Suprapubic skin (tissue), 4 donors: ENCODE measurements around the gene ZNHIT1. TPM values are rescaled to one million over a fixed set of nuclear protein-coding genes. Genes with fewer than 3 reads are reported as not detected.
A peak's percentile ranks its signal among the peaks of the same experiment; 100 is the strongest.
"Not testable (repeated sequence)": the region's sequence is repeated elsewhere in the genome, so short reads cannot be mapped to it uniquely, and the experiment has no call there.

Experiments used
- DNase-seq, 2 donors: peaks; one replicate each; pipeline ENCODE4 v3.0.0-alpha.2; 2019; ENCODE audit warnings: low spot score in 2 of 2
- H3K27ac ChIP-seq: fragments of 200-600 bp; sonication (generic); one replicate; pipeline ENCODE4 v1.5.1; 2019
- H3K27me3 ChIP-seq: fragments of 200-600 bp; sonication (generic); one replicate; pipeline ENCODE4 v1.5.1; 2019
- H3K36me3 ChIP-seq: fragments of 200-600 bp; sonication (generic); one replicate; pipeline ENCODE4 v1.5.1; 2019
- H3K4me1 ChIP-seq: fragments of 200-600 bp; sonication (generic); one replicate; pipeline ENCODE4 v1.5.1; 2019
- H3K4me3 ChIP-seq: fragments of 200-600 bp; sonication (generic); one replicate; pipeline ENCODE4 v1.5.1; 2019; ENCODE audit warnings: mild to moderate bottlenecking
- H3K9me3 ChIP-seq: fragments of 200-600 bp; sonication (generic); one replicate; pipeline ENCODE4 v1.5.1; 2019
- EP300 ChIP-seq: sonication (generic); formaldehyde crosslinking; IDR thresholded peaks from one replicate; pipeline ENCODE4 v1.6.1; 2017; ENCODE audit warnings: antibody characterized with exemption
- POLR2A ChIP-seq, 2 donors: fragments of 450-650 bp; IDR thresholded peaks; one replicate each; pipeline ENCODE4 v1.6.1; 2017; ENCODE audit warnings: antibody characterized with exemption in 2 of 2, mild to moderate bottlenecking in 2 of 2, moderate library complexity in 2 of 2
- POLR2AphosphoS5 ChIP-seq, 3 donors: sonication (generic); formaldehyde crosslinking; IDR thresholded peaks; one replicate each; pipeline ENCODE4 v1.6.1; 2017; ENCODE audit warnings: antibody characterized with exemption in 3 of 3
- WGBS: methylation state at CpG from one replicate; pipeline ENCODE4 v1.1.5; 2018; 5-methylcytosine and 5-hydroxymethylcytosine counted together
- total RNA-seq, 4 donors: library from RNA; depleted of rRNA; stranded (reverse); fragments of >200 nt; gene quantifications; one replicate each; pipeline ENCODE4 v1.1.0, GENCODE V29; 2016
- TF ChIP-seq, protein P1 (sequence below), 2 donors: fragments of 200-600 bp in 1 of 2; fragments of 450-650 bp in 1 of 2; sonication (generic) in 1 of 2; IDR thresholded peaks; one replicate each; pipeline ENCODE4 v1.5.1; 2016 to 2019; ENCODE audit warnings: antibody characterized with exemption in 2 of 2, mild to moderate bottlenecking in 1 of 2, moderate library complexity in 1 of 2

ZNHIT1 gene
- total RNA-seq, 4 donors from 2014 or later, result 43.8 to 73.4 (median 66.9) TPM

DNA sequence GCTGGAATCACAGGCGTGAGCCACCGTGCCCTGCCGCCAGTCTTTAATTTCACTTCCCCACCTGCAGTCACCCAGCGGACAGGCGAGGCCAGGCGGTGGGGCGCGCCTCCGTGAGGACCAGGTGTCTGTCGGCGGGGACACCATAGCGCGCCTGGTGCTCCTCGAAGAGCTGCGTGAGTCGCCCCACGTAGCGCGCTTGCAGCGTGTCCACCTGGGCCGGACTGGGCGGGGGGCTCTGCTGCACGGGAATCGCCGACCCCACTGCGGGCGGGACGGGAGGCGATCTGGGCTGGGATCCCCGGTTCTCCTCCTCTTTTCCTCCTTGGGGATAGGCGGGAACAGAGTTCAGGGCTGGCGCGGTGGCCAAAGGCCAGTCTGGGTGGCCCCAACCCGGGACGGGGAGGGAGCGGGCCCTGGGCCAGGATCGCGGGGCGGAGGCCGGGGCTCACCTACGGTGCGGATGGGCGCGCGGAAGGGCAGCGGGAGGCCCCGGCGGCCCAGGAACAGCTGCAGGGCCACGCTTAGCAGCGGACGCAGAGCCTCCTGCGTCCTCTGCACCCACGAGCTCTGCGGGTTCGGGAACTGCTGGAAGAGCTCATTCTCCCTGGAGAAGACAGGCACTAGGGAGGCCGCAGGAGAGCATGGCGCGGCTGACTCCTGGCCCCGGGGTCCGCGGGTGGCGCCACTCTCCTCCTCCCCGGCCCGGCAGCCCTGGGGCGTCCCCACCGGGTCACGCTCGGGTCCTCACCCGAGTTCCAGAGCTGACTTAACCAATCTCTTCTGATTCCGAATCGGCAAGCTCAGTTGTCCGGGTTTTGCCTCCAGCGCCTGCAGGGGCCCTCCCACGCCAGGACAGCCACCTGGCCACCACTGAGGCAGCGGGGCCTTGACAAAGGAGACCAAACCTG is 16.0 kb upstream of the ZNHIT1 start:
- peaks cover 9% of the 10 kb centered on the region for H3K4me1 ChIP-seq
- H3K27me3 ChIP-seq, result peaks cover 55% of the 10 kb centered on the region
- TF ChIP-seq EP300, result no peak
- TF ChIP-seq POLR2A (IDR thresholded peaks at IDR 0.05), result no peak
- no peak for TF ChIP-seq POLR2AphosphoS5 (IDR thresholded peaks at IDR 0.05)
- TF ChIP-seq, protein P1, sequence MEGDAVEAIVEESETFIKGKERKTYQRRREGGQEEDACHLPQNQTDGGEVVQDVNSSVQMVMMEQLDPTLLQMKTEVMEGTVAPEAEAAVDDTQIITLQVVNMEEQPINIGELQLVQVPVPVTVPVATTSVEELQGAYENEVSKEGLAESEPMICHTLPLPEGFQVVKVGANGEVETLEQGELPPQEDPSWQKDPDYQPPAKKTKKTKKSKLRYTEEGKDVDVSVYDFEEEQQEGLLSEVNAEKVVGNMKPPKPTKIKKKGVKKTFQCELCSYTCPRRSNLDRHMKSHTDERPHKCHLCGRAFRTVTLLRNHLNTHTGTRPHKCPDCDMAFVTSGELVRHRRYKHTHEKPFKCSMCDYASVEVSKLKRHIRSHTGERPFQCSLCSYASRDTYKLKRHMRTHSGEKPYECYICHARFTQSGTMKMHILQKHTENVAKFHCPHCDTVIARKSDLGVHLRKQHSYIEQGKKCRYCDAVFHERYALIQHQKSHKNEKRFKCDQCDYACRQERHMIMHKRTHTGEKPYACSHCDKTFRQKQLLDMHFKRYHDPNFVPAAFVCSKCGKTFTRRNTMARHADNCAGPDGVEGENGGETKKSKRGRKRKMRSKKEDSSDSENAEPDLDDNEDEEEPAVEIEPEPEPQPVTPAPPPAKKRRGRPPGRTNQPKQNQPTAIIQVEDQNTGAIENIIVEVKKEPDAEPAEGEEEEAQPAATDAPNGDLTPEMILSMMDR (IDR thresholded peaks at IDR 0.05), result no peak
- H3K36me3 ChIP-seq, result peaks cover 11% of the 10 kb centered on the region
- H3K27ac ChIP-seq, result no peak overlapping the region
- 3% methylated on average over 13 of the region's 75 CpGs for WGBS
- no peak for DNase-seq
- peak overlapping the region; percentile 22 for H3K4me3 ChIP-seq
- no peaks in the 10 kb centered on the region for H3K9me3 ChIP-seq

DNA sequence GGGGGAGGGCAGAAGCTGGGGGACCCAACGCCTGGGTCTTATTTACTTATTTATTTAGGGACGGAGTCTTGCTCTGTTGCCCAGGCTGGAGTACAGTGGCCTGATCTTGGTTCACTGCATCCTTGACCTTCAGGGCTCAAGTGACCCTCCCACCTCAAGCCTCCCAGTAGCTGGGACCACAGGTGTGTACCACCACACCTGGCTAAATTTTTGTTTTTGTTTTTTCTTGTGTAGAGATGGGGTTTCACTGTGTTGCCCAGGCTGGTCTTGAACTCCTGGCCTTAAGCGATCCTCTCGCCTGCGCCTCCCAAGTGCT is 15.4 kb upstream of the ZNHIT1 start:
- TF ChIP-seq, protein P1 (IDR thresholded peaks at IDR 0.05), result no peak
- TF ChIP-seq POLR2A (IDR thresholded peaks at IDR 0.05), result no peak
- no peak for TF ChIP-seq POLR2AphosphoS5 (IDR thresholded peaks at IDR 0.05)
- no peak for TF ChIP-seq EP300
- no peak for DNase-seq
- no peak overlapping the region for H3K27ac ChIP-seq
- no peak overlapping the region for H3K4me3 ChIP-seq
- H3K36me3 ChIP-seq, result peaks cover 12% of the 10 kb centered on the region
- peaks cover 51% of the 10 kb centered on the region for H3K27me3 ChIP-seq
- H3K4me1 ChIP-seq, result peaks cover 9% of the 10 kb centered on the region
- 85% methylated on average over 5 of the region's 5 CpGs for WGBS
- no peaks in the 10 kb centered on the region for H3K9me3 ChIP-seq

DNA sequence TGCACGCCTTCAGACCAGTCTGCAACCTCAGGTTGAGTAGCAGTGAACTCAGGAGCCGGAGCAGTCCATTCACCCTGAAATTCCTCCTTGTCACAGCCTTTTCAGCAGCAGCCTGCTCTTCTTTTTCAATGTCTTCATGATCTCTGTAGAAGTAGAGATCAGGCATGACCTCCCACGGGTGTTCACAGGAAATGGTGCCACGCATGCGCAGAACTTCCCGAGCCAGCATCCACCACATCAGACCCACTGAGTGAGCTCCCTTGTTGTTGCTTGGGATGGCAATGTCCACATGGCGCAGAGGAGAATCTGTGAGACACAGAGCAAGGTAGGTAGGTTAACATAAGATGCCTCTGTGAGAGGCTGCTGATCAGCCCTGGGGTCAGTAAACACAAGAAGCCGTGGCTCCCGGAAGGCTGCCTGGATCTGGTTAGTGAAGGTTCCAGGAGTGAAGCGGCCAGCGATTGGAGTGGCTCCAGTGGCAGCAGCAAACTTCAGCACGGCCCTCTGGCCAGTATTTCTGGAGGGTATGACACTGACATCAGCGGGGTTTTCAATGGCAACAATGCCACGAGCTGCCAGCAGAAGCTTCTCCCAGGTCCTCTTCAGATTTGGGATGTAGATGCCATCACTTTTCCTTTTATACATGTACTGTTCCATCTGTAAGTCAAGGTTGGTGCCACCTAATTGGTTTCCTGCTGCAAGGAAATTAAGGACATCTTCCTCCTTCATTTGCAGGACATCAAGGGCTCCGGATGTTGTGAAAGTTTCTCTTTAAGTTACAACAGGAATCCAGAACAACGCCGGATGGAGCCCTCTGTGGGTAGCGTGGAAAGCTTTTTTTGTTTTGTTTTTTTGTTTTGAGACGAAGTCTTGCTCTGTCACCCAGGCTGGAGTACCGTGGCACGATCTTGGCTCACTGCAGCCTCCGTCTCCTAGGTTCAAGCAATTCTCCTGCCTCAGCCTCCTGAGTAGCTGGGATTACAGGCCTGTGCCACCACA is 13.9 kb upstream of the ZNHIT1 start:
- not testable (repeated sequence) for H3K9me3 ChIP-seq

DNA sequence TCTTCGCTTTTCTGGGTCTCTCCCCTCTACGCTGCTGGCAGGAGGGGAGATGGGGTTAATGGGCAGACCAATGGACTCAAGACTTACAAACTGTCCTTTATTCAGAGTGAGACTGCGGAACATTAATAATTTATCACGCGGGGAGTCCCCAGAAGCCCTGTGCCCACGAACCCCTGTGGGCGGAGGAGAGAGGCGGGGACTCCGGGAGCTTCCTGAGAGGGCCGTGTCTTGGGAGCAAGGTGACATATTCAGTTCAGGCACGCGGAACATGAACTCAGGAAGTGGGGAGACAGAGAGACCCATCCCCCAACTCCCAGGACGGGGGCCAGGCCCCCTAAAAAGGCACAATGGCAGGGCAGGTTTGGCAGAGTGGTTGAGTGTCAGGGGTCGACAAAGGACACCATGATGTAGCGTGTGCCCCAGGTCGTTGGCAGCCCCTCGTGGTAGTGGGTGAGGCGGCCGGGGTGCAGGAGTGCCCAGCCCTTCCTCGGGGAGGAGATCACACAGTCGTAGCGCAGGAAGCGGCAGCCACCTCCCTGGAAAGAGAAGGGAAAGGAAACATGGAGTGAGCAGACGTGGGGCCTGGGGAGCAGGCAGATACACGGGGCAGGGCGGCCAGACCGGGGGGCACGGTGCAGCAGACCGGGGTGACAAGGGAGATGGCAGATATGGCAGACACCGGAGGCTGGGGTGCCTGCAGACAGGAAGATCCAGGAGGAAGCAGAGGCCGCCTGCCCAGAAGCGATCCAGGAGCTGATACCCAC is 11.9 kb upstream of the ZNHIT1 start:
- H3K9me3 ChIP-seq, result no peaks in the 10 kb centered on the region
- H3K4me3 ChIP-seq, result no peak overlapping the region

More for the DNA sequence above, 13.9 kb upstream of the ZNHIT1 start:
- H3K4me3 ChIP-seq, H3K4me1 ChIP-seq, H3K27ac ChIP-seq, DNase-seq: not testable (repeated sequence)
- 67% methylated on average over 19 of the region's 22 CpGs for WGBS
- Histone ChIP-seq H3K36me3 (peaks cover 27% of the 10 kb centered on the region), H3K27me3 (peaks cover 39% of the 10 kb centered on the region)

DNA sequence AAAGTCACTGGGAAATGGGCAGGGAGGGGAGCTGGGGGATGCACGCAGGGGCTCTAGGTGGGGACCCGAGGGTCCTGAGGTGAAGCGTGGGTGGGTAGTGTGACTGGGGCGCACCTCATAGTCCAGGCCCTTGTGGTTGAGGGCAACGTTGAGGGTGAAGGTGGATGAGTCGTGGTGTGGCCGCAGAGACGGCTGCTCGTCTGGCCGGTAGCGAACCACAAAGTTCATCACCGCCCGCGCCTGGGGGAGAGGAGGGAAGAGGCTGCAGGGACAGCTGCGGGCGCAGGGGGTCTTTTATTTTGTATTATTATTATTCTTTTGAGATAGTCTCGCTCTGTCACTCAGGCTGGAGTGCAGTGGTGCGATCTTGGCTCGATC is 11.3 kb upstream of the ZNHIT1 start:
- Histone ChIP-seq H3K27me3 (peaks cover 17% of the 10 kb centered on the region), H3K9me3 (no peaks in the 10 kb centered on the region), H3K4me3 (no peak overlapping the region), H3K36me3 (peaks cover 51% of the 10 kb centered on the region), H3K4me1 (peaks cover 7% of the 10 kb centered on the region), H3K27ac (no peak overlapping the region)
- DNase-seq, result no peak
- 90% methylated on average over 19 of the region's 19 CpGs for WGBS
- TF ChIP-seq POLR2A (IDR thresholded peaks at IDR 0.05) (no peak), POLR2AphosphoS5 (IDR thresholded peaks at IDR 0.05) (no peak), EP300 (no peak)
- TF ChIP-seq, protein P1 (IDR thresholded peaks at IDR 0.05), result no peak

More for the DNA sequence above, 11.9 kb upstream of the ZNHIT1 start:
- TF ChIP-seq EP300, result no peak
- TF ChIP-seq, protein P1 (IDR thresholded peaks at IDR 0.05), result no peak
- no peak for TF ChIP-seq POLR2A (IDR thresholded peaks at IDR 0.05)
- no peak for TF ChIP-seq POLR2AphosphoS5 (IDR thresholded peaks at IDR 0.05)
- no peak for DNase-seq
- 81% methylated on average over 29 of the region's 32 CpGs for WGBS
- H3K27ac ChIP-seq, result no peak overlapping the region
- peaks cover 45% of the 10 kb centered on the region for H3K36me3 ChIP-seq
- peaks cover 22% of the 10 kb centered on the region for H3K27me3 ChIP-seq
- peaks cover 9% of the 10 kb centered on the region for H3K4me1 ChIP-seq
